BLaER1 (cell line): ENCODE measurements around the gene TMEM53.
A peak's percentile ranks its signal among the peaks of the same experiment; 100 is the strongest.

Experiments
- H3K27ac ChIP-seq: shearing (Covaris generic); formaldehyde crosslinking; 2 replicates; pipeline ENCODE4 v1.8.1; 2022
- H3K27me3 ChIP-seq: shearing (Covaris generic); formaldehyde crosslinking; 2 replicates; pipeline ENCODE4 v1.8.1; 2022
- H3K36me3 ChIP-seq: shearing (Covaris generic); formaldehyde crosslinking; 2 replicates; pipeline ENCODE4 v1.8.1; 2022
- H3K4me1 ChIP-seq: shearing (Covaris generic); formaldehyde crosslinking; 2 replicates; pipeline ENCODE4 v1.8.1; 2022
- H3K4me2 ChIP-seq: shearing (Covaris generic); formaldehyde crosslinking; 2 replicates; pipeline ENCODE4 v1.8.1; 2022
- H3K4me3 ChIP-seq: shearing (Covaris generic); formaldehyde crosslinking; 2 replicates; pipeline ENCODE4 v1.8.1; 2022
- H3K9ac ChIP-seq: shearing (Covaris generic); formaldehyde crosslinking; 2 replicates; pipeline ENCODE4 v1.8.1; 2022
- H3K9me3 ChIP-seq: shearing (Covaris generic); formaldehyde crosslinking; 2 replicates; pipeline ENCODE4 v1.8.1; 2022
- H4K20me1 ChIP-seq: shearing (Covaris generic); formaldehyde crosslinking; 2 replicates; pipeline ENCODE4 v1.8.1; 2022
- Cebpa-rat ChIP-seq: shearing (Covaris generic); IDR thresholded peaks from 2 replicates; pipeline ENCODE4 v1.8.1; 2022

Gene TMEM53

GRCh38 chr1:44641126-44642102 lies 32.9 kb downstream of the TMEM53 start:
- Histone ChIP-seq H3K27me3 (no peaks in the 10 kb centered on the region), H3K4me2 (no peak overlapping the region), H3K9me3 (no peaks in the 10 kb centered on the region), H3K4me3 (no peak overlapping the region), H3K4me1 (peaks cover 6% of the 10 kb centered on the region), H3K9ac (no peak overlapping the region), H3K36me3 (peaks cover 100% of the 10 kb centered on the region), H4K20me1 (peaks cover 98% of the 10 kb centered on the region), H3K27ac (no peak overlapping the region)
- TF ChIP-seq Cebpa-rat = no peak

- no peak overlapping the region for H3K27ac ChIP-seq
- TF ChIP-seq Cebpa-rat = no peak
- H3K9me3 ChIP-seq = no peaks in the 10 kb centered on the region
- H4K20me1 ChIP-seq = peaks cover 100% of the 10 kb centered on the region
- H3K9ac ChIP-seq = no peak overlapping the region
- no peak overlapping the region for H3K4me3 ChIP-seq
- peaks cover 17% of the 10 kb centered on the region for H3K4me1 ChIP-seq
- no peak overlapping the region for H3K4me2 ChIP-seq
- H3K27me3 ChIP-seq = no peaks in the 10 kb centered on the region
- peaks cover 100% of the 10 kb centered on the region for H3K36me3 ChIP-seq
Measured at GRCh38 chr1:44640200-44640853, 34.0 kb downstream of the TMEM53 start.

DNA sequence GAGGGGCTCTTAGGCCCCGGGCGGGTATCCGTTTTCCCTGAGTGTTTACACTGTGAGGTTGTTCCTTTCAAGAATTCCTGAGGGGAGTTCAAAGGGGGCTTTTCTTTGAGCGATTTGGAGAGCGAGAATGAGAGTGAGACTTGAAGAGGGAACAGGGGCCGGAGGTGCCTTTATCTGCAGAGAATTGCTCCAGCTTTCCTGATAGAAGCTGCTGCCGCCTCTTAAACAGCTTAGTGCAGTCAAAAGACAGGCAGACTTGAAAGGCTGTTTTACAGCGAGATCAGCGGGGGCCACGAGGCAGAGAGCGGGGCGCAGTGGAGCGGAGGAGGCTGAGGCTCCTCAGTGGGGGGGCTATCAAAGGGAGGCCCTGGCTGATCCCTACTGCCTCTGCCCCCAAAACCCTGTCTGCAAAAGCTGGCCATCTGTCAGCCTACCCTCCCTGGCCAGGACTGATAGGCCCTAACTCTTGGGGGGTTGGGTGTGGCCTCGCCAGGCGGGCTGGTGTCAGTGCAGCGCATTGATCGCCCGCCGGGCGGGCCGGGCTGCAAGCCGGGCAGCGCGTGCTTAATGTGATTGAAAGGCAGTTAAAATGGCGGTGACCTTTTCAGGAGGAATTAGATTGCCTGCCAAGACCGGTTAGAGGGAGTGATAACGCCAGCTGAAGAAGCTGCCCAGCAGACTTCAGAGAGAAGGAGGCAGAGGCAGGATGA lies 36.4 kb downstream of the TMEM53 start:
- Histone ChIP-seq H3K4me3 (no peak overlapping the region), H4K20me1 (peaks cover 100% of the 10 kb centered on the region), H3K9ac (no peak overlapping the region), H3K4me2 (no peak overlapping the region), H3K27me3 (no peaks in the 10 kb centered on the region), H3K36me3 (peaks cover 98% of the 10 kb centered on the region), H3K27ac (no peak overlapping the region), H3K4me1 (peaks cover 42% of the 10 kb centered on the region), H3K9me3 (no peaks in the 10 kb centered on the region)
- no peak for TF ChIP-seq Cebpa-rat

DNA sequence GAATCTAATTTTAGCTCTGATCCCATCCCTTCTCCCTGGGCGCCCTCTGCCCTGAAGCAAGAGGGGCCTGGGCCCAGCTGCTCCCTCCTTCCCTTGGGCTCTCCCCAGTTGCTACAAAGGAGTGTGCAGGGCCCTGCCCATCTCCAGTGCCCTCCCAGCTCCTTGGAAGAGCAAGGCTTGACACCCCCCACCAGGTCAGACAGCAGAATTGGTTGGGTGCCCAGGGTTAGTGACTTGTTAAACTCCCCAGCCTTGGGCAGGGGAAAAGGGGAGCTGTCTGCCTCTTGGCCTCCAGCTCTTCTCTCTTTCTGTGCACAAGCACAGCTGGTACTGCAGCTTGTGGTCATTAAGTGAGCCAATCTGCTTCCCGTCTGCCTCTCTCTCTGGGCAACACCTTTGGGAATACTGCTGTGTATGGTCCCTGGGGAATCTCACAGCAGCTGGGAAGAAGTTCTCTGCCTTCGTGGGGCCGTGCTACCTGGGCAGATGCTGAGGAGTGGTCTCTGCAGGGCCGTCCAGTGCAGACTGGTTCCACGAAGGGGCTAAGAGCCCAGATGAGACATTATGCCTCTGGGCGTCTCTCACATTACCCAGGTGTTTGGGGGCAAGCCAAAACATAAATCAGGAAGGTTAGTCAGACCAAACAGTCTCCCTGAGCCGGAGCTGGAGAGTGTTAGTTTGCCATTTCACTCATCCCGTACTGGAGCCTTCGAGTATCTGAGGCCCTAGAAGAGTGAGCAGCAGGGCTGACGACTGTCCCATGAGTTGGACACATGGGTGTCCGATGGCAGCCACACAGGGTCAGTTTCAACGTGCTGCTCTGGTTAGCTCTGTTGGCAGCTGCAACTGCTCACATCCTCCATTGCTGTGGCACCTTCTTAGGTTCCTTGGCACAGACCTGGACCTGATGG lies 37.3 kb downstream of the TMEM53 start:
- peaks cover 95% of the 10 kb centered on the region for H4K20me1 ChIP-seq
- no peak for TF ChIP-seq Cebpa-rat
- no peak overlapping the region for H3K4me3 ChIP-seq
- H3K4me1 ChIP-seq = peaks cover 46% of the 10 kb centered on the region
- no peaks in the 10 kb centered on the region for H3K9me3 ChIP-seq
- peak overlapping the region; percentile 42 for H3K9ac ChIP-seq
- peak overlapping the region; percentile 41 for H3K4me2 ChIP-seq
- peak overlapping the region; percentile 65 for H3K27ac ChIP-seq
- H3K27me3 ChIP-seq = no peaks in the 10 kb centered on the region
- peaks cover 89% of the 10 kb centered on the region for H3K36me3 ChIP-seq

- TF ChIP-seq Cebpa-rat = no peak
- Histone ChIP-seq H3K27me3 (no peaks in the 10 kb centered on the region), H4K20me1 (peaks cover 88% of the 10 kb centered on the region), H3K4me3 (no peak overlapping the region), H3K4me2 (peak overlapping the region; percentile 41), H3K9ac (peak overlapping the region; percentile 42), H3K36me3 (peaks cover 82% of the 10 kb centered on the region), H3K4me1 (peaks cover 49% of the 10 kb centered on the region), H3K9me3 (no peaks in the 10 kb centered on the region), H3K27ac (peak overlapping the region; percentile 65)
Measured at GRCh38 chr1:44636083-44636687, 38.1 kb downstream of the TMEM53 start.

DNA sequence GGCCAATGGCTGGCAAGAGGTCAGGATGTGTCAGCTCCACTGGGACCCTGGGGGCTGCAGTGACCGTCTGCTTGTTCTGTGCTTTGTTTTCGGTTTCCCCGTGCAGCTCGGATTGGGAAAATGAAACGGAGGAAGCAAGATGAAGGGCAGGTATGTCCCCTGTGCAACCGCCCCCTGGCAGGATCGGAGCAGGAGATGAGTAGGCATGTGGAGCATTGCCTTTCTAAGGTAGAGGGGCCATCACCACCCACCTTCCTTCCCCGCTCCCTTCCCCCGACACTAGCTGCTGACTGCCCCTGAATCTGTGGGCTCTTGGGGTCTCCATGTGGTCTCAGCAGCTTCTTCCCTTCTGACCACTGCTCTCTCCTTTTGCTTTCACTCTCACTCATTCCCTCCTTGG lies 38.8 kb downstream of the TMEM53 start:
- Histone ChIP-seq H3K36me3 (peaks cover 74% of the 10 kb centered on the region), H3K4me2 (peak overlapping the region; percentile 41), H3K27me3 (no peaks in the 10 kb centered on the region), H3K4me1 (peaks cover 54% of the 10 kb centered on the region), H3K4me3 (no peak overlapping the region), H3K9ac (peak overlapping the region; percentile 42), H4K20me1 (peaks cover 80% of the 10 kb centered on the region), H3K9me3 (no peaks in the 10 kb centered on the region), H3K27ac (no peak overlapping the region)
- no peak for TF ChIP-seq Cebpa-rat

DNA sequence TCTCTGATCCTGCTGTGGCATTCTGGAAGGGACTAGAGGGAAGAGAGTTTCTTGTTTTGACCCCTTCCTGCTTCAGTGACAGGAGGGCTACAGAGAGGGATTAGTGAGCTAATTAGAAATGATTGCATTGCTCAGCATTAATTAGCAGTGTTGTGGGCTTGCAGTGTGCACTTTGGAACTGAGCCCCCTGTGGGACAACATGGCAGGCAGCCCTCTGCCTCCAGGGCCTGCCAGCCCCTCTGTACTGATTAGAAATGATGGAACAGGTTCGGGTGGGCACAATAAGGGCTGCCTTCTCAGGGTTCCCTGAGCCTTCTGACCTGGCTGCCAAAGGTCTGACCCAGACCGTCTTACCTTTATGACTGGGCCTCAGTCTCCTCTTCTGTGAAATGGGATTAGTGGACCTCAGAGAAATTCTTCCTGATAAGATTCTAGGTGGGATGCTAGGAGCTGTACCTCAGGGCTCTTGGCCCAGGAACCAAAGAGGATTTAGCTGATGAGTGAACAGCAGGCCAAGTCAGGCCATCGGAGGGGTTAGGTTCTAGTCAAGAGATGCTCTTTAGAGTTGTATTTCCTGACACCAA lies 39.6 kb downstream of the TMEM53 start:
- H3K9ac ChIP-seq = peak overlapping the region; percentile 7; the same call in 1 of the 2 replicates
- peaks cover 73% of the 10 kb centered on the region for H4K20me1 ChIP-seq
- H3K4me3 ChIP-seq = no peak overlapping the region
- peaks cover 54% of the 10 kb centered on the region for H3K4me1 ChIP-seq
- TF ChIP-seq Cebpa-rat = no peak
- H3K4me2 ChIP-seq = 0 out of 2 replicates have a peak overlapping the region, but pooled peaks have one; percentile 2
- H3K27me3 ChIP-seq = no peaks in the 10 kb centered on the region
- H3K9me3 ChIP-seq = no peaks in the 10 kb centered on the region
- peaks cover 67% of the 10 kb centered on the region for H3K36me3 ChIP-seq
- no peak overlapping the region for H3K27ac ChIP-seq

- H3K4me2 ChIP-seq = peak overlapping the region; percentile 84
- H3K36me3 ChIP-seq = peaks cover 46% of the 10 kb centered on the region
- H3K4me3 ChIP-seq = peak overlapping the region; percentile 85
- H3K9me3 ChIP-seq = no peaks in the 10 kb centered on the region
- no peak for TF ChIP-seq Cebpa-rat
- peak overlapping the region; percentile 97 for H3K27ac ChIP-seq
- H4K20me1 ChIP-seq = peaks cover 52% of the 10 kb centered on the region
- H3K9ac ChIP-seq = peak overlapping the region; percentile 92
- H3K4me1 ChIP-seq = peaks cover 54% of the 10 kb centered on the region
- H3K27me3 ChIP-seq = no peaks in the 10 kb centered on the region
Measured at GRCh38 chr1:44632598-44632997, 41.7 kb downstream of the TMEM53 start.
